K562 (cell line): Measurements from ENCODE around the gene ADARB2. TPM values are rescaled to one million over a fixed set of nuclear protein-coding genes. Genes with fewer than 3 reads are reported as not detected.

ENCODE experiments used
- ATAC-seq: fragments of 200-7000 bp; cut with Tn5 transposase; 3 replicates; pipeline ENCODE4 v1.9.1; 2020; ENCODE audit warnings: moderate library complexity
- BruUV-seq: library from RNA; stranded (reverse); fragments of 400-500 nt; replicated peaks from 2 replicates; lab custom pipeline; 2021; lab: Mats Ljungman, UMichigan
- CTCF ChIA-PET: fragments of 300-600 bp; formaldehyde crosslinking; extraction: SDS; loops from one replicate; lab custom pipeline; 2021; ENCODE audit warnings: low intra/inter-chr PET ratio; lab: Yijun Ruan, JAX
- POLR2A ChIA-PET: fragments of 300-600, 350-650 bp; sonication (Branson Sonifier 250); formaldehyde crosslinking; extraction: SDS; loops from one replicate; lab custom pipeline; 2021; ENCODE audit warnings: antibody characterized with exemption, inconsistent platforms; lab: Yijun Ruan, JAX
- DNase-seq, 4 experiments: peaks; one replicate each; pipeline versions ENCODE4 v3.0.0 to v3.0.0-alpha.2; 2011 to 2018; ENCODE audit warnings: low spot score in 3 of 4, mixed read lengths in 3 of 4; ENCODE audit errors: extremely low read depth in 1 of 4
- FAIRE-seq: peaks from 2 replicates; lab custom pipeline; 2011; peaks lifted over from hg19 to GRCh38; lab: Jason Lieb, UNC
- H2AFZ ChIP-seq: 2 replicates; pipeline ENCODE4 v1.6.0; 2011; ENCODE audit warnings: low read depth, low read length, control low read depth, inconsistent platforms
- H3K27ac ChIP-seq: fragments of 200-600 bp; 3 replicates; pipeline ENCODE4 v1.8.0; 2011; ENCODE audit warnings: low read depth, mild to moderate bottlenecking, control low read depth, inconsistent platforms, low read length, moderate library complexity, mixed read lengths; ENCODE audit errors: extremely low read depth
- H3K27me3 ChIP-seq, 2 experiments: fragments of 300-600 bp in 1 of 2; 2 replicates in 1 of 2; 3 replicates in 1 of 2; pipeline versions ENCODE4 v1.6.0 to v1.8.0; 2011; ENCODE audit warnings: inconsistent platforms in 2 of 2, low read length in 2 of 2, mild to moderate bottlenecking in 1 of 2, mixed read lengths in 1 of 2, moderate library complexity in 1 of 2; ENCODE audit not compliant: control insufficient read depth in 2 of 2, insufficient read depth in 2 of 2
- H3K36me3 ChIP-seq: fragments of 300-600 bp; 3 replicates; pipeline ENCODE4 v1.8.0; 2011; ENCODE audit warnings: mild to moderate bottlenecking, low read length, inconsistent platforms; ENCODE audit not compliant: control insufficient read depth, insufficient read depth
- H3K4me1 ChIP-seq, 2 experiments: fragments of 200-600 bp in 1 of 2; replicated peaks in 1 of 2; 2 replicates in 1 of 2; 3 replicates in 1 of 2; pipeline versions ENCODE4 v1.5.1 to v1.8.0; 2011; ENCODE audit warnings: inconsistent platforms in 2 of 2, low read length in 2 of 2, mild to moderate bottlenecking in 1 of 2, mixed read lengths in 1 of 2, moderate library complexity in 1 of 2; ENCODE audit not compliant: control insufficient read depth in 2 of 2, insufficient read depth in 2 of 2
- H3K4me2 ChIP-seq: 2 replicates; pipeline ENCODE4 v1.6.1; 2011; ENCODE audit warnings: low read length, control low read depth, inconsistent platforms, mixed read lengths; ENCODE audit not compliant: insufficient read depth
- H3K4me3 ChIP-seq: fragments of 200-600 bp; sonication (generic), shearing (Covaris generic); 2 replicates; pipeline ENCODE4 v1.5.1; 2016; ENCODE audit warnings: control low read depth, inconsistent platforms
- H3K79me2 ChIP-seq: fragments of 200-600 bp; 3 replicates; pipeline ENCODE4 v1.8.0; 2011; ENCODE audit warnings: low read length, inconsistent platforms; ENCODE audit not compliant: control insufficient read depth, insufficient read depth
- H3K9ac ChIP-seq, 2 experiments: 2 replicates each; pipeline versions ENCODE4 v1.6.0 to v1.6.1; 2011; ENCODE audit warnings: low read depth in 2 of 2, low read length in 2 of 2, control low read depth in 1 of 2, inconsistent platforms in 1 of 2, mild to moderate bottlenecking in 1 of 2, mixed read lengths in 1 of 2; ENCODE audit not compliant: insufficient read depth in 1 of 2
- H3K9me1 ChIP-seq: one replicate; pipeline ENCODE4 v1.6.0; 2011; ENCODE audit warnings: inconsistent platforms, mild to moderate bottlenecking, low read length, moderate library complexity; ENCODE audit not compliant: control insufficient read depth, insufficient read depth
- H3K9me3 ChIP-seq: replicated peaks from 2 replicates; pipeline ENCODE4 v1.5.1; 2011; ENCODE audit warnings: low read depth, low read length, inconsistent platforms; ENCODE audit not compliant: control insufficient read depth, insufficient read depth
- H4K20me1 ChIP-seq: replicated peaks from 2 replicates; pipeline ENCODE4 v1.6.1; 2011; ENCODE audit warnings: low read length, inconsistent platforms, mixed read lengths; ENCODE audit not compliant: control insufficient read depth, insufficient read depth
- ATF1 ChIP-seq, 2 experiments: fragments of 450-650 bp in 1 of 2; IDR thresholded peaks; 2 replicates each; pipeline ENCODE4 v1.6.1; 2016; ENCODE audit warnings: missing compliant biosample characterization in 1 of 2, missing genetic modification characterization in 1 of 2
- E2F1 ChIP-seq: sonication (generic); formaldehyde crosslinking; IDR thresholded peaks from 2 replicates; pipeline ENCODE4 v1.8.1; 2023; ENCODE audit warnings: mild to moderate bottlenecking, missing genetic modification reagents, moderate library complexity
- FOXP1 ChIP-seq: sonication (generic); formaldehyde crosslinking; IDR thresholded peaks from 2 replicates; pipeline ENCODE4 v1.8.0; 2022; ENCODE audit warnings: mild to moderate bottlenecking, missing genetic modification reagents
- GABPA ChIP-seq: fragments of 200-800 bp; sonication (Bioruptor generic); conservative IDR thresholded peaks from 2 replicates; pipeline ENCODE4 v1.6.1; 2016; ENCODE audit warnings: low read depth, missing genetic modification characterization, missing compliant biosample characterization
- HBP1 ChIP-seq: fragments of 450-650 bp; formaldehyde crosslinking; IDR thresholded peaks from 2 replicates; pipeline ENCODE4 v1.4.0; 2022; ENCODE audit warnings: missing genetic modification characterization
- ILK ChIP-seq: fragments of 450-650 bp; IDR thresholded peaks from 2 replicates; pipeline ENCODE4 v1.6.1; 2016; ENCODE audit warnings: missing genetic modification characterization, low read depth, mild to moderate bottlenecking, missing compliant biosample characterization, moderate library complexity, borderline replicate concordance
- IRF2 ChIP-seq: sonication (generic); formaldehyde crosslinking; IDR thresholded peaks from 2 replicates; pipeline ENCODE4 v1.8.1; 2022; ENCODE audit warnings: mild to moderate bottlenecking, missing genetic modification reagents
- JUND ChIP-seq, 2 experiments: IDR thresholded peaks; 2 replicates in 1 of 2; 3 replicates in 1 of 2; pipeline ENCODE4 v1.6.1; 2011; ENCODE audit warnings: borderline replicate concordance in 2 of 2, low read depth in 2 of 2, low read length in 2 of 2, improper control_type of control experiment in 1 of 2, missing biosample characterization in 1 of 2, missing genetic modification characterization in 1 of 2, missing genetic modification reagents in 1 of 2
- POLR2G ChIP-seq: fragments of 200-400 bp; formaldehyde crosslinking; IDR thresholded peaks from 2 replicates; pipeline ENCODE4 v1.6.1; 2017; ENCODE audit warnings: low read depth, mild to moderate bottlenecking, antibody characterized with exemption, low read length, moderate library complexity
- PPARD ChIP-seq: fragments of 250-450 bp; sonication (Bioruptor Pico); IDR thresholded peaks from 2 replicates; pipeline ENCODE4 v1.8.0; 2022; ENCODE audit warnings: inconsistent platforms, mild to moderate bottlenecking, moderate library complexity
- ZBED1 ChIP-seq: IDR thresholded peaks from 2 replicates; pipeline ENCODE4 v1.6.1; 2014
- ZBTB12 ChIP-seq: fragments of 250-450 bp; sonication (Bioruptor Pico); IDR thresholded peaks from 2 replicates; pipeline ENCODE4 v1.4.0; 2020
- ZNF263 ChIP-seq: sonication (generic); formaldehyde crosslinking; IDR thresholded peaks from 2 replicates; pipeline ENCODE4 v1.8.0; 2022; ENCODE audit warnings: mild to moderate bottlenecking, missing genetic modification reagents, borderline replicate concordance
- ZNF511 ChIP-seq: sonication (generic); formaldehyde crosslinking; IDR thresholded peaks from 2 replicates; pipeline ENCODE4 v1.8.0; 2022; ENCODE audit warnings: mild to moderate bottlenecking, missing genetic modification reagents
- ZSCAN29 ChIP-seq: fragments of 450-650 bp; IDR thresholded peaks from 2 replicates; pipeline ENCODE4 v1.6.1; 2017
- WGBS: fragments of 100-300 bp; shearing (Covaris generic); methylation state at CpG from one replicate; pipeline ENCODE4 v1.1.6; 2016; ENCODE audit warnings: low coverage, mixed read lengths; ENCODE audit not compliant: insufficient coverage; ENCODE audit errors: missing lambda C conversion rate; 5-methylcytosine and 5-hydroxymethylcytosine counted together
- in situ Hi-C: fragments of 300-500 bp; cut with MboI; formaldehyde crosslinking; loops from 4 replicates; pipeline ENCODE4 v1.15.0; 2018; ENCODE audit warnings: inconsistent platforms, mixed read lengths
- intact Hi-C: fragments of 100-400 bp; cut with micrococcal nuclease; formaldehyde crosslinking; loops from 2 replicates; pipeline ENCODE4 v1.14.2; 2022
- polyA plus RNA-seq, 8 experiments: library from polyadenylated mRNA; depleted of rRNA in 4 of 8; stranded (reverse) in 5 of 8; unstranded in 3 of 8; fragments of >200 nt; fragmentation: Nextera tagmentation in 2 of 8; fragmentation: Illumina TruSeq in 1 of 8; extraction: Ambion mirVana in 2 of 8; extraction: Trizol in 1 of 8; gene quantifications; 2 replicates each; pipeline versions ENCODE4 v1.2.1 to v1.2.3, GENCODE V29; 2011 to 2014; ENCODE audit warnings: inconsistent platforms in 1 of 8, missing spikeins in 1 of 8
- total RNA-seq, 7 experiments: library from RNA; depleted of rRNA in 6 of 7; stranded (reverse); fragments of >200 nt in 6 of 7; fragmentation: Illumina TruSeq in 2 of 7; extraction: Trizol in 2 of 7; gene quantifications; 2 replicates each; pipeline versions ENCODE4 v1.2.1 to v1.2.3, GENCODE V29; 2011 to 2021; ENCODE audit warnings: low replicate concordance in 1 of 7

Gene ADARB2
- total and polyA plus RNA-seq, 9 of the 15 experiments (the other 6 are each of a cell fraction or from before 2014, with no cell fraction given), result not detected

GRCh38 chr10:1548146-1548545, 189.2 kb downstream of the ADARB2 start (continued):
- TF ChIP-seq ZNF511 (CRISPR knock-in tag) (no peak), ZBED1 (no peak)

GRCh38 chr10:1546431-1547110, 190.8 kb downstream of the ADARB2 start:
- no peaks in the 10 kb centered on the region for H3K36me3 ChIP-seq
- CTCF ChIA-PET, result no interaction called here
- H3K4me2 ChIP-seq, result no peak overlapping the region
- H3K79me2 ChIP-seq, result no peaks in the 10 kb centered on the region
- H3K9me1 ChIP-seq, result no peaks in the 10 kb centered on the region
- no peaks in the 10 kb centered on the region for H3K9me3 ChIP-seq
- no peak overlapping the region for H2AFZ ChIP-seq
- no peaks in the 10 kb centered on the region; the same call in 1 of the 2 replicates for H4K20me1 ChIP-seq
- intact Hi-C loops (no loop called here), in situ Hi-C loops (no loop called here)
- H3K9ac ChIP-seq, result no peak overlapping the region
- no peak overlapping the region for H3K27ac ChIP-seq
- peaks cover 18 to 51% of the 10 kb centered on the region in 2 experiments; a peak in 4 of 5 replicates for H3K27me3 ChIP-seq
- BruUV-seq, result no TSS peak
- H3K4me1 ChIP-seq, result no peaks in the 10 kb centered on the region
- POLR2A ChIA-PET, result no interaction called here
- ATAC-seq, result no peak
- no peak overlapping the region for H3K4me3 ChIP-seq
- FAIRE-seq, result no peak
- no peak for DNase-seq
- under 1% methylated on average over 15 of the region's 19 CpGs for WGBS
- TF ChIP-seq GABPA (tag) (no peak), ZNF263 (CRISPR knock-in tag) (no peak), POLR2G (no peak), JUND (IDR thresholded peaks at IDR 0.05; ENCODE audit: borderline replicate concordance, low read depth, low read length) (no peak), JUND (tag; IDR thresholded peaks at IDR 0.05; ENCODE audit: borderline replicate concordance, low read depth, low read length) (no peak), FOXP1 (CRISPR knock-in tag) (no peak), IRF2 (CRISPR knock-in tag) (no peak), ILK (tag) (no peak), ZSCAN29 (no peak), ATF1 (CRISPR knock-in tag; IDR thresholded peaks at IDR 0.05) (no peak), ATF1 (tag; IDR thresholded peaks at IDR 0.05) (no peak), ZBTB12 (no peak), E2F1 (CRISPR knock-in tag) (no peak), HBP1 (no peak), PPARD (no peak)
